Hippocampal formation (tissue), 2 donors: Measurements from ENCODE around the gene COPE.
"Not testable (repeated sequence)": the region's sequence is repeated elsewhere in the genome, so short reads cannot be mapped to it uniquely, and the experiment has no call there.

ENCODE experiments used
- DNase-seq, 2 donors: peaks; one replicate each; lab custom pipeline; 2025; lab: John Stamatoyannopoulos, UW

The COPE gene

DNA sequence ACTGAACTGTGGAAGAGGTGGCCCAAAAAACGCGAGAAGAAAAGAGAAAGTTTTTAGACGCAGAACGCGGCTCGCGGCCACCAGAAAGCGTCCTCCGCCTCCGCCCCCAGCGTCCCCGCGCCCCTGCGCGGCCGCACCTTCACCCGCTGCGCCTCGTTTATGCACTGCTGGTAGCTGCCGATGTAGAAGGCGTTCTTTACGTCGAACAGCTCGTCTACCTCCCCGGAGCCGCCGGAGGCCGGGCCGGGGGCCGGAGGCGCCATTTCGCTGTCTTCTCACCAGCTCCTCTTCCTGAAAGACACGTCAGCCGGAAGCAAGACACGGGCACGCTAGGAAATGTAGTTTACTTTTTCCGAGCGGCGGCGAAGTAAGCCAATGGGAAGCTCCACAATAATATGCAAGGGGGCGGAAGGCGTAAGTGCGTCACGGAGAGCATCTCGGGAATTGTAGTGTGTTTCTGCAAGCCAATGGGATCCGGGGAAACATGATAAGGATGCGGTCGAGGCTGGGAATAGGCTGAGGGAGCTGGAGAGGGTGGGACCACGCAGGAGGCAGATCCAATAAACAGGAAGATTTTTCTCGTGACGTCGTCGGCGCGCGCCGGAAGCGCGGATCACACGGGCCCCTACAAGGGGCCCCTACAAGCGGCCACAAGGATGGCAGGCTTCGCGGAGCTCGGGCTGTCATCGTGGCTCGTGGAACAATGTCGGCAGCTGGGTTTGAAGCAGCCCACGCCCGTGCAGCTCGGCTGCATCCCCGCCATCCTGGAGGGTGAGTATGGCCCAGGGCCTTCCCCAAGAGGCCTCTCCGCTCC, at the start of gene COPE, which contains the start of gene DDX49:
TSS of gene COPE (minus strand) at position 302 of the 814 bp plus-strand sequence. CDS start at position 263, 39 bp downstream.
TSS of gene DDX49 (plus strand) at position 630 of the 814 bp plus-strand sequence. CDS start at position 657, 27 bp downstream.
- peak; percentile 99 to 100 for DNase-seq

DNA sequence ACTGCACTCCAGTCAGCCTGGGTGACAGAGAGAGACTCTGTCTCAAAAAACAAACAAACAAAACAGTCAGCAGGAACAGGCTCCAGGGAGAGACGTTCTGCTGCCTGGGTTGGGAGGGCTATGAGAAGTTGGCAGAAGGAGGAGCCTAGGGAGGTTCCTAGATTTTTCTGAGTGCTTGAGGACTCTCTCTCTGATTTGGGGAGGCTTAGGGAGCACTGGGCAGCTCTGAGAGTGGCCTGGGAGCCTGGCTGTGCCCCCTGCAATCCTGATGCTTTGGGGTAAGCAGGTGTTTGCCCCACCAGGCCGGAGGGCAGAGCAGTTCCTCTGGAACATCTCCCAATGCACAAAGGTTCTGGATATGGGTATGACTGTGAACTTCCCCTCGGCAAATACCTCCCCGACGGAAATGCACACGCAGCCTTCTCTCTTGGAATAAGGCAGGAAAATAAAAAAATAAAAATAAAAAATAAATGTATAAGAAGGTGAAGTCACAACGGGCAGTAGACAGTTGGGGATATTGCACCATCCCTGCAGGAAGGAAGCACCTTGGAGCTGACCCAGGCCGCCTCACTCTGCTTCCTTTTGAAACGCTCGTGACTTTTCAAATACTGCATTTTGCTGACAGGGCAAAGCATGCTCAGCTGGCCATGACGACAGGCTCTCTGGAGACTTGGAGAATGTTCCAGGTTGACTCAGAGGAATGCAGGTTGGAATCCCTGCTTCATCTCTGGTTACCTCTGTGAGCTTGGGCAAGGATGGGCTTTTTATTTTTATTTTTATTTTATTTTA, 48.4 kb upstream of the COPE start:
- DNase-seq: peak in 1 of 2 donors; percentile 16

DNA sequence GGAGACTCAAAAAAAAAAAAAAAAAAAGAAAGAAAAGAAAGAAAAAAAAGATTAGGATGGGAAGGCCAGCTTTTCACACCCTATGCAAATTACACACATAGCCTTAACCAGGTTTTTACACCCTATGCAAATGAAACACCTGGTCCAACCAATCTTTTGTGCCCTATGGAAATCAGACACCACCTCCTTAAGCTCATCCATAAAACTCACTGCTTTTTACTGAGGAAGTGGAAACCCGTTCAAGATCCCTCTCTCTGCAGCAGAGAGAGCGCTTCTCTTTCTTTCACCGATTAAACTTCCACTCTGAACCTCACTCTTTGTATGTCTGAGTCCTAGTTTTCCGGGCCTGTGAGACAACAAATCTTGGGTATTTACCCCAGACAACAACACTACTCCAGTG, 47.1 kb upstream of the COPE start:
- no peak for DNase-seq

DNA sequence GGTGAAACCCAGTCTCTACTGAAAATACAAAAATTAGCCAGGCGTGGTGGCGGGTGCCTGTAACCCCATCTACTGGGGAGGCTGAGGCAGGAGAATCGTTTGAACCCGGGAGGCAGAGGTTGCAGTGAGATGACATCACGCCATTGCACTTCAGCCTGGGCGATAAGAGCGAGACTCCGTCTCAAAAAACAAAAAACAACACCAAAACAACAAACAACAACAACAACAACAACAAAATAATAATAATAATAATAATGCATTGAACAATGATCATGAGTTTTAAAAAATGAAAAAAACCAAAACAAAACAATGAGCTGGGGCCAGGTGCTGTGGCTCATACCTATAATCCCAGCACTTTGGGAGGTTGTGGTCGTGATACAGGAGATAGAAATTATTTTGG, 44.9 kb upstream of the COPE start:
- DNase-seq: no peak

DNA sequence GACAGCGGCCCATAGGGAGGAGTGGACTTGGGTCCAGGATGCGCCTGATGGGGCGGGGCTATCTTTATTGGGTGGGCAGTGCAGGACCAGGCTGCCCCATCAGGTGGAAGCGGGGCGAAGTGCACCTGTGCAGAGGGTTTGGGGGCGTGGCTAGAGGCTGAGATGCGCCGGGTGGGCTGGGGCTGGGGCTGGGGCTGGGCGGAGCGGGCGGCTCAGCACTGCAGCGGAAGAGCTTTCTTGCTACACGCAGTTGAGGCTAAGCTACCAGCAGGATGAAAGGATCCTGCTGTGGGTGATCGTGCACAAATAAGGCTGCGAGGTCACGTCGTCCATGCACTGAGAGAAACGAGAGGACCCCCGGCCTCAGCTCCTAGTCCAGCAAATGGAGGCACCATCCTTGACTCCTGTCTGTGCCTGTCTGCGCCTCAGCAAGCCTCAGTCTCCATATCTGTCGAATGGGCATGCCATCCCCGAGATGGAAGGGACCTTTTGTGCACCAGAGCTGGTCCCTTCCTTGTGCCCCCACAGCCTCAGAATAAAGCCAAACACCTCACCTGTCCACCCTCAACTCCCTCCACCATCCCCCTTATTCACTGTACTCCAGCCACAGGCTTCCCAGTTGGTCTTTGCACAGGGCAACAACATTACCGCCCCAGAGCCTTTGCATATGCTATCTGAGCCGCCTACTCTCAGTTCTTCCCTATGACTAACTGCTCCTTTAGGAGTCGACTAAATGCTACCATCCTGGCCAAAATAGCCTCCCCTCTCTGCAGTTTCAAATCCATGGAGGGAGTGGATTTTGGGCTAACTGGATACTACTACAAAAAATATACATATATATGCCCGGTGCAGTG, 42.8 kb upstream of the COPE start:
- DNase-seq: no peak

DNA sequence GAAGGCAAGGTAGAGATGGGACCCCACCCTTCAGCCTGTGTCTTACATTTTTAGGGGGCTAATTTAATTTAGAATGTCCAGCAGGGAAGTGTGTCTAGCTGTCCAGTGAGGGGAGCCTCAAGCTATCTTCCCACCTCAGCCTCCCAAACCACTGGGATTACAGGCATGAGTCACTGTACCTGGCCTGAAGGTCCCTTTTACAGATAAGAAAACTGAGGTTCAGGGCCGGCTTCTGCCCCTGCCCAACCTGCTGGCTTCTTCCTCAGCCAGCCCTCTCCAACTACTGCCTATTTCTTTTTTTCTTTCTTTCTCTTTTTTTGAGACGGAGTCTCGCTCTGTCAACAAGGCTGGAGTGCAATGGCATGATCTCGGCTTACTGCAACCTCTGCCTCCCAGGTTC, 41.2 kb upstream of the COPE start:
- DNase-seq: no peak

DNA sequence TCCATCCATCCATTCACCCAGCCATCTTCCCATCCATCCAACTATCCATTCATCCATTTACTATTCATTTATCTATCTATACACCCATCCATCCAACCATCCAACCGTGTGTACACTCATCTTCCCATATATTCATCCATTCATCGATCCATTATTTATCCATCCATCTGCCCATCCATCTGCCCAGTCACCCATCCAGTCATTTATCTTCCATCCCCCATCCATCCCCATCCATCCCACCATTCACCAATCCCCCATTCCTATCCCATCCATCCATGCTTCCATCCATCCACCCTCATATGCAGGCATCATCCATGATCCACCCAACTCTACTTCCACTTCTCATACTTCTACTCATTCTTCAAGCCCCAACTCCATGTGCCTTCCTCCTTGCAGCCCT, 35.9 kb upstream of the COPE start:
- no peak for DNase-seq

DNA sequence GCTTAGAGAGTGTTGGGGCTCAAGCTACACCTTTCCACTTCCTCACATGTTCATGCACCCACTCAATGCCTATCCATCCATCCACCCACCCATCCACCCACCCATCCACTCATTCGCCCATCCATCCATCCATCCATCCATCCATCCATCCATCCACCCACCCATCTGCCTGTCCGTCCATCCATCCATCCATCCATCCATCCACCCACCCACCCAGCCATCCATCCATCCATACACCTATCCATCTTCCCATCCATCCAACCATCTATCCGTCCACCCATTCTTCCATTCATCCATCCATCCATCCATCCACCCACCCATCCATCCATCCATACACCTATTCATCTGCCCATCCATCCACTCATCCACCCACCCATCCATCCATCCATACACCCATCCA, 34.9 kb upstream of the COPE start:
- DNase-seq: no peak

DNA sequence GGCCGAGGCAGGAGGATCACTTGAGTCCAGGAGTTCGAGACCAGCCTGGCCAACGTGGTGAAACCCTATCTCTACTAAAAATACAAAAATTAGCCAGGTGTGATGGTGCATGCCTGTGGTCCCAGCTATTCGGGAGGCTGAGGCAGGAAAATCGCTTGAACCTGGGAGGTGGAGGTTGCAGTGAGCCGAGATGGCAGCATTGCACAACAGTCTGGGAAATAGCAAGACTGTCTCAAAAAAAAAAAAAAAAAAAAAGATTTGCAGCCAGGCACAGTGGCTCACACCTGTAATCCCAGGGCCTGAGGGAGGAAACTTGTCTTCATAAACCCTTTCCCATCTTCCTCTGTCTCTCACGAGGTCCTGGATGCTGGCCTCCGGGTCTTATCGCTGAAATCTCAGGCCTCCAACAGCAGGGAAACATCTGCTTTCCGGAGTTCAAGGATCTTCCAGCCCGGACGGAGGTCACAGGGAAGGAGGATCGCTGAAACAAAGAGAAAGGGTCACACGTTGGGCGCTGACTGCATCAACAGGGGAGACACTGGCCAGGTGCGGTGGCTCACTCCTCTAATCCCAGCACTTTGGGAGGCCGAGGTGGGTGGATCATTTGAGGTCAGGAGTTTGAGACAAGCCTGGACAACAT, 33.3 kb upstream of the COPE start:
- DNase-seq: not testable (repeated sequence)

DNA sequence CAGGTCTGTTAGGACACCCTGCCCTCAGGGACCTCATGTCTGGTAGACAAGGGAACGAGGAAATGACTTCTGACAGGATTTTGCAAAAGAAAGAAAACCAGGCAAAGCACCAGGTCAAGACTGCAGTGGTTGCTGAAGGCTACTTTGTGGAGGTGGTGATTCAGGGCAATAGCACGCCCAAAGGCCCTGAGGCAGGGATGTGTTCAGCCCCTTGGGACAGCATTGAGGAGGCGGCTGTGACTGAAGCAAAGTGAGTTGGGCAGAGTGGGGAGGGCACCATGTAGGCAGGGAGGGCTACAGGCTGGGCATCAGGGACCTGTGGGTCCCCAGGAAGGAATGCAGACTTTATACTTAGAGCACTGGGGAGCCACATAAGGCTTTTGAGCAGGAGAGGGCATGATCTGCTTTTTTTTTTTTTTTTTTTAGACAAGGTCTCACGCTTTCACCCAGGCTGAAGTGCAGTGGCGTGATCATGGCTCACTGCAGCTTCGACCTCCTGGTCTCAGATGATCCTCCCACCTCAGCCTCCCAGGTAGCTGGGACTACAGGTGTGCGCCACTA, 32.6 kb upstream of the COPE start:
- DNase-seq: no peak

DNA sequence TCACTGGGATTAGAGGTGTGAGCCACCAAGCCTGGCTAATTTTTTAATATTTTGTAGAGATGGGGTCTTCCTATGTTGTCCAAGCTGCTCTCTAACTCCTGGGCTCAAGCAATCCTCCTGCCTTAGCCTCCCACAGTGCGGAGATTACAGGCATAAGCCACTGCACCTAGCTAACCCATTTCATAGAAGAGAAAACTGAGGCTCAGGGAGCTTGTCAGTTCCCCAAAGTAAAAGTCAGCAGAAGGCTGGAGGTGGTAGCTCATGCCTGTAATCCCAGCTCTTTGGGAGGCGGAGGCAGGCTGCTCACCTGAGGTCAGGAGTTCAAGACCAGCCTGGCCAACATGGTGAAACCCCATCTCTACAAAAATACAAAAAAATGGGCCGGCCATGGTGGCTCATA, 30.7 kb upstream of the COPE start:
- no peak for DNase-seq

DNA sequence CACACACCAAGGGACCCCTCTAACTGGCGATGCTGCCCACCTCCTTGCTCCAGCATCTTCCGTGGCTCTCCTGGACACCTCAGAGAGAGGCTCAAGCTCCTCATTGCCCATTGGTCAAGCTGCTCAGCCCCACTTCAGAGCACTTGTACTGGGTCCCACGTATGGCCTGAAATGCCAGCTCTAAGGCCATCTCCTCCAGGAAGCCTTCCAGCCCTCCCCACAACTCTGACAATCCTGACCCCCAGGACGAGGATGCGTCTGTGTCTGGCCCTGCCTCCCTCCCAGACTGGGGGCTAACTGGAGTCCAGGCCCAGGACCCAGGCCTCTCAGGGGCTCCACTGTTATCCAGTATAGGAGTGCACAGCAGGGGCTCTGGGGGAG, 29.8 kb upstream of the COPE start:
- DNase-seq: no peak

DNA sequence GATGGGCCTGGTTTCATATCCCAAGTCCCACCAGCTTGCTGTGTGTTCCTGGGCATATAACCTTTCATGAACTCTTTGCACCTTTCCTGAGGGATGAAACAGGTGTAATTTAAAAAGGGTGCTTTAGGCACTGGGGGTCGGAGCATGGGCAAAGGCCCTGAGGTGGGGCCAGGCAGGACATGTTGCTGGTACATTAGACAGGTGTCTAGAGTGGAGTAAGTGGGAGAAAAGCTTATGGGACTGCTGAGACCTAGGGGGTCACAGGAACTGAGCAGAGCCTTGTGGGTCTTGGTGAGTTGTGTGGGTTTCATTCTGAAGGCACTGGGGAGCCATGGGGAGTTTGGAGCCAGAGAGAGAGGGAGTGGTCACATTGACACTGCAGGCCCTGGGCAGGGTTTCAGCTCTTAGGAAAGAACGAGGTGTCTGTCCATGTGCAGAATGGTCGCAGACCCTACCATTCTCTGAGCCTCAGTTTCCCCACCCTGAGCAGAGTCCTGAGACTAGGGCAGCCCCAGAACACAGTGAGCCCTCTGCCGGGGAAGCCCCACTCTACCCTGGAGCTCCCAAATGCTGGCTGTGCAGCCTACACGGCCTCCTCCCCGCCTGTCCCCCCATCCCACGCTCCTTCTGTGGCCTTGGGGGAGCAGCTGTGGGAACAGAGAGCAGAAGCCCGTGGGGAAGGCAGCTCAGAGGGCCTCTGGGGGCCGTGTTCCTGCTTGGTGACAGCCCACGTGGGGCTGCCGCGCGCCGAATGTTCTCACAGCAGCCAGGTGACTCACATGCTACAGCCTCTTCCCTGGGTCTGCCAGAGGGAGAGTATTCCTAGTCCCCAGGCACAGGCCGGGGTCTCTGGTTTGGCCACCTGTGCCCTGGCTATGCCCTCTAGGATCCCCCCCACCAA, 29.1 kb upstream of the COPE start:
- no peak for DNase-seq

DNA sequence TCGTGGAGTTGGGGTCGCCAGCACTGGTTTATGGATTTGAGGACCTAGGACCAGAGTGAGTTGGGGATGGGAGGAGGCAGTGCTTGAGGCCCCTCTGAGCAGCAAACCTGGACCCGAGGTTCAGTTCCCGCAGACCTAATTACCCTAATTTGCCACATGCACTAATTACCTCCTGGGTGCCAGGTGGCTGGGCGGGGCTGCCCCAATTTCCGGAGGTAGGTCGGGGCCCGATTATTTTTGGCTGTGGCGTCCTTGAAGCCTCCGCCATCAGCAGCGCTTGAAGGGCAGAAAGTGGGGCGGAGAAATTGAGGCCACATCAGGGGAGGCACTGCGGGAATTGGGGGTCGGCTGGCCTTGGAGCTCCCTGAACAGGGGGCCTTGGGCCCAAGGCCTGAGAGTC, 27.7 kb upstream of the COPE start:
- no peak for DNase-seq

DNA sequence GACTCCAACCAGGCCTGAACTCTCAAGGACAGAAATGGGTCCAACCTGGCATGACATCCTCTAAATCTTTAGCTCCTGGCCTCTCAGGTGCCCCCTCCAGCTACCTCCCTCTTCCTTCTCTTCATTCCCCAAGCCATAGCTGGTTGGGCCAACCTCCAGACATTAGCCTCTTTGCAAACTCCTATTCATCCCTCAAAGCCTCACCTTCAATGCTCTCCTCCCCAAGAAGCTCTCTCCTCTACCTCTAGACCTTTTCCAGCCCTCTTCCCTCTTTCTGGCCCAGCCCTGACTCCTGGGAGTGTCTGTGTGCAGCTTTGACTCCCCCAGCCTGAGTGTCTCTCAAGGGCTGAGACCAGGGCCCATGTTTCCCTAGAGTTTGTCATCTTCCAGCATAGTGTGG, 27.1 kb upstream of the COPE start:
- DNase-seq: no peak

DNA sequence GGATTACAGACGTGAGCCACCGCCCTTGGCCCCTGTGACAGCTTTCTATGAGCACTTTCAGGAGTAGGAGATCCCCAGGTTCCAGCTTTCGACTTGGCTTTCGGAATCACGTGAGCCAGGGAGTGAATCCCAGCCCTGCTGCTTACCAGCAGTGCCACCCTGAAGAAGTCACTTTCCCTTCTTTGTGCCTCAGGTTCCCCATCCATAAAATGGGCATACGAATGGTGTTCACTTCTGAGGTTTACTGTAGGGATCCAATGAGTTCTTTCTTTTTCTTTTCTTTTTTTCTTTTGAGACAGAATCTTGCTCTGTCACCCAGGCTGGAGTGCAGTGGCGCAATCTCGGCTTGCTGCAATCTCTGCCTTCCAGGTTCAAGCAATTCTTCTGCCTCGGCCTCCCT, 26.1 kb upstream of the COPE start:
- no peak for DNase-seq

DNA sequence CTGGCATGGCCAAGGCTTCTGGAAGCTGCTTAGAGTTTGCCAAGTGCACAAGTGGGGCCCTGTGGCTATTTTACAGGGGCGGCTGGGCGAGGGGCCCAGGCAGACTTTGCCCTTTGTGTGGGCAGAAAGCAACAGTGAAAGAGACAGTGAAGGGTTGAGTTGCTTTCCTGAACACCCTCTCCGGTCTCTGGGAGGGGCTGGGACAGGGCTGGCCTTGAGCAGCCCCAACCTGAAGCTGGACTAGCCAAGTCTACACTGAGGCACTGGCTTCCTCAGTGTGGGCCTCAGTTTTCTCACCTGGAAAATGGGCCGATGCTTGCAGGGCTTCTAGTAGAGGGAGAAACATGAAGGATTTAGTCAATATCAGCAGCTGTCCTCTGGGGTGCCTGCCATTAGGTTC, 24.3 kb upstream of the COPE start:
- DNase-seq: no peak

DNA sequence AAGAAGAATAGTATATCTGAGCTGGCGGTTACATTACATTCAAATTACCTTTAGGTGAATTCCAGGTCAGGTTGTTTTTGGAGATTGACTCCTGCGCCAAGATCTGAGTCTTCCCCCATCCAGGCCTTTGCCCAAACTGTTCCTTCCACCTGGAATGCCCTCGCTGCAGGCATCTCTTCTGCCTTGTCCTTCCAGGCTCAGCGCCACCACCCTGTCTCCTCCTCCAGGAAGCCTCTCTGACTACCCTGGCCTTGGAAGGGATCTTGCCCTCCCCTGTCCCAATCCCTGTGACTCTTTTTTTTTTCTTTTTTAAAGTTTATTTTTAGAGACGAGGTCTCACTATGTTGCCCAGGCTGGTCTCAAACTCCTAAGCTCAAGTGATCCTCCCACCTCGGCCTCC, 23.5 kb upstream of the COPE start:
- no peak for DNase-seq

DNA sequence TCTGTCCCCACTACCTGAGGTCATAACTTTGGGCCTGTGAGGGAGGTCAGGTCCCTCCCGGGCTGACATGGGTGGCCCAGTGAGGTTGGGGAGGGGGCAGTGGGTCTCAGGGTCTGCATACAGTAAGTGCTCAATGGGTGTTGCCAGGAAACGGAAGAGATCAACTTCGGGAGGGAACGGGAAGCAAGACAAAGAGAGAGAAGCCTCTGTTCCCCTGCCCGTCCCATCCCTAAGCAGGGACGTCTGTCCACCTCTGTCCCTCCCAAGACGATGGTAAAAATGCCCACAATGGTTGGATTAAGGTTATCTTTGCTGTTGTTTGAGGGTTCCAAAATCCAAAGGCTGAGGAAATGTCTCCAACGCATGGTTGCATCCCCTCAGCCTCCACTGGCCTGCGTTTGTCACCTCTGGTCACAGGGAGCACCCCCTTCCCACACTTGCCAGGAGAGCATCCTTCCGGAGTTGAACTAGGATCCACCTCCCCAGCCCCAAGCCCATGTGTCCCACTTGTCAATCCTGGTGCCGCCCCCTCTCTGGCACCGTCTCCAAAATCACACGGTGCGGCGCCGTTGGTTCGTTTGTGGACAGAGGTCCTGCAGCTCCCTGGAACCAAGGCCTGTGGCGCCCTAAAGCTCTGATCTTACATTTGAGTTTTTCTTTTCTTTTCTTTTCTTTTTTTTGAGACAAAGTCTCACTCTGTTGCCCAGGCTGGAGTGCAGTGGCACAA, 22.6 kb upstream of the COPE start:
- DNase-seq: no peak
